AG04449 (cell line): ENCODE data around the gene LGR5.
"Not testable (repeated sequence)": the region's sequence is repeated elsewhere in the genome, so short reads cannot be mapped to it uniquely, and the experiment has no call there.

ENCODE experiments used
- CTCF ChIA-PET: fragments of 350-600 bp; formaldehyde crosslinking; extraction: SDS; loops from one replicate; lab custom pipeline; 2021; ENCODE audit warnings: antibody characterized with exemption; lab: Yijun Ruan, JAX
- POLR2A ChIA-PET: fragments of 400-600, 350-600 bp; formaldehyde crosslinking; extraction: SDS; loops from one replicate; lab custom pipeline; 2020; ENCODE audit warnings: antibody characterized with exemption, inconsistent platforms; lab: Yijun Ruan, JAX
- DNase-seq: peaks from one replicate; pipeline ENCODE4 v3.0.0-alpha.2; 2010; ENCODE audit warnings: low read depth, low spot score
- H3K4me3 ChIP-seq: 2 replicates; pipeline ENCODE4 v1.5.1; 2011; ENCODE audit warnings: low read depth, mild to moderate bottlenecking, control low read depth, low read length
- CTCF ChIP-seq: IDR thresholded peaks from one replicate; pipeline ENCODE4 v1.5.1; 2011; ENCODE audit warnings: mild to moderate bottlenecking, moderate library complexity, low read length, control low read depth, inconsistent platforms; ENCODE audit not compliant: insufficient read depth; ENCODE audit errors: missing control alignments

Gene LGR5

GRCh38 chr12:71567537-71567936, 127.9 kb downstream of the LGR5 start:
- no peak for TF ChIP-seq CTCF
- POLR2A ChIA-PET = no interaction called here
- H3K4me3 ChIP-seq = no peak overlapping the region
- no peak for DNase-seq
- CTCF ChIA-PET = interaction anchor here (1.5 to 2.1 kb wide), 2 partner anchors 16 to 180 kb away, joined by 5 to 8 read pairs; no protein-coding TSS in a partner anchor

- H3K4me3 ChIP-seq, POLR2A ChIA-PET, DNase-seq: not testable (repeated sequence)
- CTCF ChIA-PET = interaction anchor here (0.7 kb wide), 1 partner anchor 154 kb away, joined by 3 read pairs; no protein-coding TSS in a partner anchor
These were observed 130.3 kb downstream of the LGR5 start for GRCh38 chr12:71569885-71570284.

- no peak overlapping the region for H3K4me3 ChIP-seq
- POLR2A ChIA-PET = no interaction called here
- DNase-seq = no peak
- CTCF ChIA-PET = interaction anchor here (1.3 kb wide), 1 partner anchor 13 kb away, joined by 3 read pairs; no protein-coding TSS in a partner anchor
- TF ChIP-seq CTCF = no peak
These were observed 136.9 kb downstream of the LGR5 start for GRCh38 chr12:71576496-71576895.

- ChIA-PET POLR2A (no interaction called here), CTCF (no interaction called here)
- no peak for TF ChIP-seq CTCF
- H3K4me3 ChIP-seq = no peak overlapping the region
- no peak for DNase-seq
These were observed 139.2 kb downstream of the LGR5 start for GRCh38 chr12:71578694-71579258.

GRCh38 chr12:71581206-71581605, 141.6 kb downstream of the LGR5 start:
- no peak overlapping the region for H3K4me3 ChIP-seq
- DNase-seq = no peak
- TF ChIP-seq CTCF = no peak
- ChIA-PET CTCF (interaction anchor here (1.2 kb wide), 1 partner anchor 12 kb away, joined by 3 read pairs; no protein-coding TSS in a partner anchor), POLR2A (no interaction called here)

- ChIA-PET POLR2A (no interaction called here), CTCF (no interaction called here)
- H3K4me3 ChIP-seq = no peak overlapping the region
- no peak for DNase-seq
- no peak for TF ChIP-seq CTCF
These were observed 143.3 kb downstream of the LGR5 start for GRCh38 chr12:71582925-71583324.

GRCh38 chr12:71584356-71584755, 144.8 kb downstream of the LGR5 start:
- ChIA-PET CTCF (interaction anchor here (1.0 to 1.3 kb wide), 2 partner anchors 30 to 169 kb away, joined by 3 read pairs; no protein-coding TSS in a partner anchor), POLR2A (no interaction called here)
- TF ChIP-seq CTCF = no peak
- no peak overlapping the region for H3K4me3 ChIP-seq
- DNase-seq = no peak
